Adipocyte (in vitro differentiated cells): ENCODE measurements around the gene HGFAC.
"Not testable (repeated sequence)": the region's sequence is repeated elsewhere in the genome, so short reads cannot be mapped to it uniquely, and the experiment has no call there.

ENCODE experiments used
- DNase-seq: peaks from one replicate; pipeline ENCODE4 v3.0.0-alpha.2; 2015; ENCODE audit warnings: low read depth
- H3K27me3 ChIP-seq: replicated peaks from 2 replicates; pipeline ENCODE4 v1.7.0; 2013; ENCODE audit warnings: mild to moderate bottlenecking, low read length, moderate library complexity; ENCODE audit not compliant: control insufficient read depth, insufficient read depth
- H3K36me3 ChIP-seq: 2 replicates; pipeline ENCODE4 v1.7.0; 2013; ENCODE audit warnings: low read length, mild to moderate bottlenecking, moderate library complexity; ENCODE audit not compliant: control insufficient read depth, insufficient read depth, severe bottlenecking
- H3K4me1 ChIP-seq: 2 replicates; pipeline ENCODE4 v1.7.0; 2013; ENCODE audit warnings: mild to moderate bottlenecking, low read length, moderate library complexity; ENCODE audit not compliant: control insufficient read depth, insufficient read depth
- H3K4me3 ChIP-seq: 2 replicates; pipeline ENCODE4 v1.7.0; 2013; ENCODE audit warnings: mild to moderate bottlenecking, low read length, moderate library complexity
- H3K9ac ChIP-seq: 2 replicates; pipeline ENCODE4 v1.7.0; 2013; ENCODE audit warnings: mild to moderate bottlenecking, low read length, moderate library complexity
- H3K9me3 ChIP-seq: 2 replicates; pipeline ENCODE4 v1.7.0; 2013; ENCODE audit warnings: mild to moderate bottlenecking, low read length, moderate library complexity; ENCODE audit not compliant: control insufficient read depth

Gene HGFAC

GRCh38 chr4:3459156-3459555 lies 17.4 kb downstream of the HGFAC start:
- not testable (repeated sequence) for H3K4me3 ChIP-seq, H3K9ac ChIP-seq, DNase-seq, H3K4me1 ChIP-seq, H3K36me3 ChIP-seq
- Histone ChIP-seq H3K9me3 (peaks cover 37% of the 10 kb centered on the region), H3K27me3 (peaks cover 16% of the 10 kb centered on the region)

- no peak overlapping the region for H3K4me3 ChIP-seq
- DNase-seq = no peak
- H3K4me1 ChIP-seq = no peaks in the 10 kb centered on the region
- H3K9ac ChIP-seq = no peak overlapping the region
- peaks cover 28% of the 10 kb centered on the region for H3K27me3 ChIP-seq
- peaks cover 20% of the 10 kb centered on the region for H3K9me3 ChIP-seq
- H3K36me3 ChIP-seq = no peaks in the 10 kb centered on the region
These were observed 19.2 kb downstream of the HGFAC start for GRCh38 chr4:3460926-3461325.

- peaks cover 28% of the 10 kb centered on the region for H3K27me3 ChIP-seq
- no peaks in the 10 kb centered on the region for H3K4me1 ChIP-seq
- H3K4me3 ChIP-seq = no peak overlapping the region
- no peak for DNase-seq
- peaks cover 16% of the 10 kb centered on the region for H3K9me3 ChIP-seq
- no peak overlapping the region for H3K9ac ChIP-seq
- H3K36me3 ChIP-seq = no peaks in the 10 kb centered on the region
These were observed 19.9 kb downstream of the HGFAC start for GRCh38 chr4:3461515-3462291.

- H3K36me3 ChIP-seq = no peaks in the 10 kb centered on the region
- H3K4me3 ChIP-seq = no peak overlapping the region
- H3K9me3 ChIP-seq = peaks cover 10% of the 10 kb centered on the region
- no peaks in the 10 kb centered on the region for H3K4me1 ChIP-seq
- DNase-seq = no peak
- H3K9ac ChIP-seq = no peak overlapping the region
- peaks cover 28% of the 10 kb centered on the region for H3K27me3 ChIP-seq
These were observed 20.6 kb downstream of the HGFAC start for GRCh38 chr4:3462321-3462789.

- H3K9me3 ChIP-seq = peaks cover 9% of the 10 kb centered on the region
- no peak within 1 kb of the TSS for H3K9ac ChIP-seq
- H3K4me1 ChIP-seq = no peaks in the 10 kb centered on the region
- no peak within 1 kb of the TSS for H3K4me3 ChIP-seq
- DNase-seq = peak; percentile 44
- H3K27me3 ChIP-seq = peaks cover 28% of the 10 kb centered on the region
- no peaks in the 10 kb centered on the region for H3K36me3 ChIP-seq
These were observed 21.1 kb downstream of the HGFAC start, which contains the start of gene DOK7 for GRCh38 chr4:3462790-3463415. Gene DOK7, plus strand, starts transcription at chr4:3463306. Its CDS starts 70 bp downstream, at chr4:3463376.

GRCh38 chr4:3463556-3464348 lies 22.0 kb downstream of the HGFAC start:
- Histone ChIP-seq H3K4me1 (no peaks in the 10 kb centered on the region), H3K9me3 (peaks cover 9% of the 10 kb centered on the region), H3K36me3 (no peaks in the 10 kb centered on the region), H3K27me3 (peaks cover 28% of the 10 kb centered on the region), H3K4me3 (no peak overlapping the region), H3K9ac (no peak overlapping the region)
- no peak for DNase-seq

- peaks cover 28% of the 10 kb centered on the region for H3K27me3 ChIP-seq
- H3K4me3 ChIP-seq = no peak overlapping the region
- H3K4me1 ChIP-seq = no peaks in the 10 kb centered on the region
- DNase-seq = no peak
- no peak overlapping the region for H3K9ac ChIP-seq
- no peaks in the 10 kb centered on the region for H3K36me3 ChIP-seq
- peaks cover 9% of the 10 kb centered on the region for H3K9me3 ChIP-seq
These were observed 22.7 kb downstream of the HGFAC start for GRCh38 chr4:3464349-3464905.

- no peak overlapping the region for H3K4me3 ChIP-seq
- peaks cover 31% of the 10 kb centered on the region for H3K27me3 ChIP-seq
- no peak for DNase-seq
- no peak overlapping the region for H3K9ac ChIP-seq
- no peaks in the 10 kb centered on the region for H3K36me3 ChIP-seq
- no peaks in the 10 kb centered on the region for H3K4me1 ChIP-seq
- H3K9me3 ChIP-seq = peaks cover 6% of the 10 kb centered on the region
These were observed 23.3 kb downstream of the HGFAC start for GRCh38 chr4:3464911-3465697.

- no peaks in the 10 kb centered on the region for H3K4me1 ChIP-seq
- DNase-seq = no peak
- H3K9me3 ChIP-seq = no peaks in the 10 kb centered on the region
- H3K36me3 ChIP-seq = no peaks in the 10 kb centered on the region
- no peak overlapping the region for H3K9ac ChIP-seq
- H3K4me3 ChIP-seq = no peak overlapping the region
- peaks cover 34% of the 10 kb centered on the region for H3K27me3 ChIP-seq
These were observed 24.2 kb downstream of the HGFAC start for GRCh38 chr4:3465698-3466671.
